Testis (tissue), 2 donors: ENCODE results near the gene TLE5.

Source experiments
- CTCF ChIP-seq, 3 experiments: fragments of 450-650 bp in 2 of 3; fragments of 200-600 bp in 1 of 3; sonication (generic) in 1 of 3; IDR thresholded peaks; one replicate each; pipeline ENCODE4 v1.5.1; 2016 to 2019; ENCODE audit warnings: antibody characterized with exemption in 3 of 3, mild to moderate bottlenecking in 2 of 3, moderate library complexity in 1 of 3
- POLR2A ChIP-seq: fragments of 450-650 bp; IDR thresholded peaks from one replicate; pipeline ENCODE4 v1.6.1; 2017; ENCODE audit warnings: antibody characterized with exemption, mild to moderate bottlenecking, moderate library complexity

GRCh38 chr19:3080286-3080685 is 18.0 kb upstream of the TLE5 start:
- TF ChIP-seq CTCF (IDR thresholded peaks at IDR 0.05), result no peak
- no peak for TF ChIP-seq POLR2A
